GM12878 (cell line): ENCODE data around the gene STAT3. TPM values are rescaled to one million over a fixed set of nuclear protein-coding genes. Genes with fewer than 3 reads are reported as not detected.

Experiments
- ATAC-seq: fragments of 200-7000 bp; cut with Tn5 transposase; 3 replicates; pipeline ENCODE4 v1.9.1; 2020; ENCODE audit warnings: mild to moderate bottlenecking, moderate library complexity
- BruUV-seq: library from RNA; stranded (reverse); fragments of 400-500 nt; replicated peaks from 2 replicates; lab custom pipeline; 2021; lab: Mats Ljungman, UMichigan
- CTCF ChIA-PET: fragments of 300-600 bp; sonication (Branson Sonifier 250); formaldehyde crosslinking; extraction: SDS; loops from one replicate; lab custom pipeline; 2021; ENCODE audit warnings: inconsistent platforms; lab: Yijun Ruan, JAX
- POLR2A ChIA-PET: fragments of 350-600 bp; formaldehyde crosslinking; extraction: SDS; loops from one replicate; lab custom pipeline; 2021; ENCODE audit warnings: inconsistent platforms; lab: Charles Lee
- RAD21 ChIA-PET: fragments of 300-600 bp; sonication (Branson Sonifier 250); formaldehyde crosslinking; loops from one replicate; lab custom pipeline; 2023; ENCODE audit warnings: antibody characterized with exemption; ENCODE audit not compliant: unreplicated experiment; lab: Charles Lee
- SMC1A ChIA-PET: fragments of 300-600 bp; sonication (Branson Sonifier 250); formaldehyde crosslinking; loops from one replicate; lab custom pipeline; 2023; ENCODE audit not compliant: unreplicated experiment, uncharacterized antibody; lab: Charles Lee
- DNase-seq: peaks from one replicate; pipeline ENCODE4 v3.0.0-alpha.2; 2011; ENCODE audit warnings: low read depth, low spot score
- FAIRE-seq: peaks from 3 replicates; lab custom pipeline; 2011; peaks lifted over from hg19 to GRCh38; lab: Jason Lieb, UNC
- H2AFZ ChIP-seq: 2 replicates; pipeline ENCODE4 v1.6.0; 2011; ENCODE audit warnings: low read depth, low read length, control low read depth; ENCODE audit not compliant: control insufficient read depth
- H3K27ac ChIP-seq: 2 replicates; pipeline ENCODE4 v1.5.1; 2011; ENCODE audit warnings: control low read depth; ENCODE audit not compliant: control insufficient read depth, insufficient read depth
- H3K27me3 ChIP-seq, 2 experiments: replicated peaks in 1 of 2; 2 replicates each; pipeline versions ENCODE4 v1.6.0 to v1.6.1; 2011; ENCODE audit warnings: low read length in 1 of 2; ENCODE audit not compliant: control insufficient read depth in 2 of 2, insufficient read depth in 2 of 2
- H3K36me3 ChIP-seq, 2 experiments: 2 replicates each; pipeline ENCODE4 v1.5.1; 2011; ENCODE audit warnings: low read length in 1 of 2; ENCODE audit not compliant: control insufficient read depth in 2 of 2, insufficient read depth in 2 of 2
- H3K4me1 ChIP-seq: 2 replicates; pipeline ENCODE4 v1.6.1; 2011; ENCODE audit warnings: mild to moderate bottlenecking, low read length, moderate library complexity, mixed read lengths; ENCODE audit not compliant: control insufficient read depth, insufficient read depth
- H3K4me2 ChIP-seq: 2 replicates; pipeline ENCODE4 v1.6.0; 2011; ENCODE audit warnings: control low read depth; ENCODE audit not compliant: control insufficient read depth, insufficient read depth
- H3K4me3 ChIP-seq: fragments of 200-600 bp; sonication (generic); 2 replicates; pipeline ENCODE4 v1.5.1; 2016
- H3K79me2 ChIP-seq: 2 replicates; pipeline ENCODE4 v1.6.0; 2011; ENCODE audit warnings: low read length; ENCODE audit not compliant: control insufficient read depth, insufficient read depth
- H3K9ac ChIP-seq: 2 replicates; pipeline ENCODE4 v1.8.0; 2011; ENCODE audit warnings: low read length, control low read depth, mixed read lengths; ENCODE audit not compliant: control insufficient read depth, insufficient read depth
- H3K9me3 ChIP-seq: replicated peaks from 3 replicates; pipeline ENCODE4 v1.5.1; 2011; ENCODE audit warnings: mild to moderate bottlenecking, low read length; ENCODE audit not compliant: control insufficient read depth, insufficient read depth
- H4K20me1 ChIP-seq: 2 replicates; pipeline ENCODE4 v1.6.0; 2011; ENCODE audit not compliant: control insufficient read depth, insufficient read depth
- BACH1 ChIP-seq: fragments of 450-650 bp; IDR thresholded peaks from 2 replicates; pipeline ENCODE4 v1.6.1; 2017; ENCODE audit warnings: mild to moderate bottlenecking, borderline replicate concordance
- CTCF ChIP-seq, 3 experiments: IDR thresholded peaks in 2 of 3; conservative IDR thresholded peaks in 1 of 3; 2 replicates each; pipeline ENCODE4 v1.5.1; 2011; ENCODE audit warnings: low read depth in 3 of 3, low read length in 3 of 3, mild to moderate bottlenecking in 3 of 3, control low read depth in 2 of 3, moderate library complexity in 2 of 3, inconsistent platforms in 1 of 3, mixed read lengths in 1 of 3; ENCODE audit not compliant: control insufficient read depth in 2 of 3, insufficient read depth in 1 of 3; ENCODE audit errors: extremely low read depth in 1 of 3
- GATAD2B ChIP-seq: fragments of 450-650 bp; conservative IDR thresholded peaks from 2 replicates; pipeline ENCODE4 v1.6.1; 2017; ENCODE audit warnings: low read depth, mild to moderate bottlenecking, moderate library complexity
- IKZF1 ChIP-seq: fragments of 450-650 bp; conservative IDR thresholded peaks from 2 replicates; pipeline ENCODE4 v1.6.1; 2017; ENCODE audit warnings: antibody characterized with exemption, mild to moderate bottlenecking
- MYB ChIP-seq: fragments of 150-350 bp; IDR thresholded peaks from 2 replicates; pipeline ENCODE4 v1.6.1; 2014; ENCODE audit warnings: mild to moderate bottlenecking, low read depth, low read length, borderline replicate concordance
- NFYB ChIP-seq: IDR thresholded peaks from 2 replicates; pipeline ENCODE4 v1.6.1; 2011; ENCODE audit warnings: low read depth, mild to moderate bottlenecking, low read length, improper control_type of control experiment, moderate library complexity; ENCODE audit not compliant: insufficient read depth
- RBBP5 ChIP-seq: fragments of 200-600 bp; sonication (generic); conservative IDR thresholded peaks from 2 replicates; pipeline ENCODE4 v1.6.1; 2016
- ZSCAN29 ChIP-seq: fragments of 450-650 bp; IDR thresholded peaks from 2 replicates; pipeline ENCODE4 v1.6.1; 2017; ENCODE audit warnings: mild to moderate bottlenecking, moderate library complexity
- WGBS: methylation state at CpG from one replicate; pipeline ENCODE4 v1.1.6; 2016; ENCODE audit warnings: low lambda C conversion rate; ENCODE audit not compliant: insufficient replicate concordance, insufficient coverage; ENCODE audit errors: missing lambda C conversion rate; 5-methylcytosine and 5-hydroxymethylcytosine counted together
- in situ Hi-C: fragments of 300-500 bp; cut with MboI; formaldehyde crosslinking; loops from 9 replicates; pipeline ENCODE4 v1.14.3; 2018; ENCODE audit warnings: mixed read lengths
- intact Hi-C: fragments of 100-400 bp; cut with micrococcal nuclease; formaldehyde crosslinking; loops from one replicate; pipeline ENCODE4 v1.14.2; 2022; ENCODE audit not compliant: unreplicated experiment
- polyA plus RNA-seq, 11 experiments: library from polyadenylated mRNA; depleted of rRNA in 4 of 11; unstranded in 6 of 11; stranded (reverse) in 5 of 11; fragments of >200 nt; fragmentation: Nextera tagmentation in 4 of 11; fragmentation: Illumina TruSeq in 1 of 11; extraction: Ambion mirVana in 4 of 11; extraction: Trizol in 1 of 11; gene quantifications; 1 replicate in 1 of 11; 2 replicates in 10 of 11; pipeline versions ENCODE4 v1.2.1 to v1.2.3, GENCODE V29; 2011 to 2016; ENCODE audit warnings: inconsistent platforms in 2 of 11, missing spikeins in 2 of 11, low read depth in 1 of 11
- total RNA-seq, 4 experiments: library from RNA; depleted of rRNA in 3 of 4; stranded (reverse); fragments of >200 nt in 3 of 4; fragmentation: Illumina TruSeq in 1 of 4; extraction: Trizol in 1 of 4; gene quantifications; 2 replicates each; pipeline versions ENCODE4 v1.2.1 to v1.2.3, GENCODE V29; 2013 to 2021

Gene STAT3
- total and polyA plus RNA-seq, 10 of the 15 experiments (the other 5 are each of a cell fraction or from before 2014, with no cell fraction given), result 18.4 to 96.4 (median 60.9) TPM

GRCh38 chr17:42422958-42423712, 34.9 kb upstream of the STAT3 start, which contains the start of gene CAVIN1:
Gene CAVIN1, minus strand, starts transcription at chr17:42423256. Its CDS starts 159 bp downstream, at chr17:42423097.
- TF ChIP-seq BACH1, result no peak
- TF ChIP-seq GATAD2B, result 0 out of 2 replicates have a peak, but pooled peaks have one; percentile 36
- 0 out of 2 replicates have a peak, but pooled peaks have one; percentile 23 for TF ChIP-seq NFYB
- no peak for TF ChIP-seq RBBP5
- TF ChIP-seq IKZF1, result peak; percentile 38
- TF ChIP-seq ZSCAN29, result no peak
- TF ChIP-seq MYB, result no peak
- no peak for TF ChIP-seq CTCF (IDR thresholded peaks at IDR 0.05 in 2 of 3, conservative IDR thresholded peaks at IDR 0.05 in 1 of 3; ENCODE audit: control insufficient read depth in 2 of 3, extremely low read depth in 1 of 3, insufficient read depth in 1 of 3, low read depth in 3 of 3, low read length in 3 of 3)
- Histone ChIP-seq H3K79me2 (no peaks in the 10 kb centered on the region), H3K4me1 (peaks cover 5% of the 10 kb centered on the region; the same call in 1 of the 2 replicates), H2AFZ (peak within 1 kb of the TSS; percentile 46), H4K20me1 (no peaks in the 10 kb centered on the region), H3K9ac (no peak within 1 kb of the TSS), H3K36me3 (no peaks in the 10 kb centered on the region), H3K27me3 (peaks cover 16 to 17% of the 10 kb centered on the region in 2 experiments; a peak in 3 of 4 replicates), H3K27ac (no peak within 1 kb of the TSS), H3K9me3 (no peaks in the 10 kb centered on the region), H3K4me2 (peak within 1 kb of the TSS; percentile 81), H3K4me3 (peak within 1 kb of the TSS; percentile 68; the same call in 1 of the 2 replicates)
- CTCF ChIA-PET, result interaction anchor here (0.6 to 1.6 kb wide), 4 partner anchors 94 to 134 kb away, joined by 3 to 5 read pairs (median 3); no protein-coding TSS in a partner anchor
- peak; percentile 51 for ATAC-seq
- RAD21 ChIA-PET, result interaction anchor here (0.8 to 1.5 kb wide), 3 partner anchors 17 to 104 kb away, joined by 3 read pairs; no protein-coding TSS in a partner anchor
- WGBS, result 17% methylated on average over 58 of the region's 58 CpGs
- intact Hi-C loops (no loop called here), in situ Hi-C loops (no loop called here)
- FAIRE-seq, result no peak
- DNase-seq, result no peak
- BruUV-seq, result no TSS peak
- SMC1A ChIA-PET, result interaction anchor here (1.2 to 1.8 kb wide), 3 partner anchors 11 to 107 kb away, joined by 3 to 4 read pairs (median 4); no protein-coding TSS in a partner anchor
- POLR2A ChIA-PET, result interaction anchor here (0.6 to 1.1 kb wide), 5 partner anchors 18 to 223 kb away, joined by 3 to 6 read pairs (median 3); no protein-coding TSS in a partner anchor
